ENCODE results near the gene ANTXRL. TPM values are rescaled to one million over a fixed set of nuclear protein-coding genes. Genes with fewer than 3 reads are reported as not detected.
"Not testable (repeated sequence)": the region's sequence is repeated elsewhere in the genome, so short reads cannot be mapped to it uniquely, and the experiment has no call there.

ANTXRL gene
- total and polyA plus RNA-seq, 10 donors: 0.03 to 1.1 (median 0.42) TPM; not detected in 3

GRCh38 chr10:46267132-46267985, 19.4 kb upstream of the ANTXRL start:
- Histone ChIP-seq H3K4me1 (peaks cover 0 to 66% (median 34%) of the 10 kb centered on the region in 6 donors), H3K27ac (peak overlapping the region in 4 of 8 donors; percentile 86 to 93 (median 90)), H3K36me3 (peaks cover 0 to 5% (median 0%) of the 10 kb centered on the region in 6 donors), H3K27me3 (replicated peaks in 1 of 7) (no peaks in the 10 kb centered on the region), H3K4me3 (peak overlapping the region in 3 of 8 donors; percentile 39 to 67 (median 43)), H3K9me3 (no peaks in the 10 kb centered on the region)
- DNase-seq: no peak
- 61 to 80% (median 71%) methylated on average over 10 of the region's 10 CpGs for WGBS, 5 donors
- no peak for TF ChIP-seq POLR2A (IDR thresholded peaks at IDR 0.05)
- TF ChIP-seq, protein P1, sequence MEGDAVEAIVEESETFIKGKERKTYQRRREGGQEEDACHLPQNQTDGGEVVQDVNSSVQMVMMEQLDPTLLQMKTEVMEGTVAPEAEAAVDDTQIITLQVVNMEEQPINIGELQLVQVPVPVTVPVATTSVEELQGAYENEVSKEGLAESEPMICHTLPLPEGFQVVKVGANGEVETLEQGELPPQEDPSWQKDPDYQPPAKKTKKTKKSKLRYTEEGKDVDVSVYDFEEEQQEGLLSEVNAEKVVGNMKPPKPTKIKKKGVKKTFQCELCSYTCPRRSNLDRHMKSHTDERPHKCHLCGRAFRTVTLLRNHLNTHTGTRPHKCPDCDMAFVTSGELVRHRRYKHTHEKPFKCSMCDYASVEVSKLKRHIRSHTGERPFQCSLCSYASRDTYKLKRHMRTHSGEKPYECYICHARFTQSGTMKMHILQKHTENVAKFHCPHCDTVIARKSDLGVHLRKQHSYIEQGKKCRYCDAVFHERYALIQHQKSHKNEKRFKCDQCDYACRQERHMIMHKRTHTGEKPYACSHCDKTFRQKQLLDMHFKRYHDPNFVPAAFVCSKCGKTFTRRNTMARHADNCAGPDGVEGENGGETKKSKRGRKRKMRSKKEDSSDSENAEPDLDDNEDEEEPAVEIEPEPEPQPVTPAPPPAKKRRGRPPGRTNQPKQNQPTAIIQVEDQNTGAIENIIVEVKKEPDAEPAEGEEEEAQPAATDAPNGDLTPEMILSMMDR (IDR thresholded peaks at IDR 0.05 in 8 of 11, conservative IDR thresholded peaks at IDR 0.05 in 3 of 11): no peak
- no peak for TF ChIP-seq POLR2AphosphoS5 (IDR thresholded peaks at IDR 0.05)
- intact Hi-C loops (cut with DNase I; ENCODE audit: low total_unique reads): no loop called here

GRCh38 chr10:46268076-46268881, 18.5 kb upstream of the ANTXRL start:
- Histone ChIP-seq H3K4me1 (peaks cover 0 to 76% (median 40%) of the 10 kb centered on the region in 6 donors), H3K27me3 (replicated peaks in 1 of 7) (no peaks in the 10 kb centered on the region), H3K27ac (peak overlapping the region in 6 of 8 donors; percentile 6 to 93 (median 88)), H3K4me3 (peak overlapping the region in 7 of 8 donors; percentile 5 to 67 (median 37)), H3K36me3 (peaks cover 0 to under 1% (median 0%) of the 10 kb centered on the region in 6 donors), H3K9me3 (no peaks in the 10 kb centered on the region)
- TF ChIP-seq POLR2AphosphoS5 (IDR thresholded peaks at IDR 0.05) (peak; percentile 29 to 78 (median 72)), POLR2A (IDR thresholded peaks at IDR 0.05) (peak in 1 of 3 donors; percentile 22)
- TF ChIP-seq, protein P1 (IDR thresholded peaks at IDR 0.05 in 8 of 11, conservative IDR thresholded peaks at IDR 0.05 in 3 of 11): no peak
- DNase-seq: peak; percentile 87
- intact Hi-C loops (cut with DNase I; ENCODE audit: low total_unique reads): no loop called here
- WGBS, 5 donors: 46 to 74% (median 59%) methylated on average over 9 to 10 of the region's 10 CpGs

DNA sequence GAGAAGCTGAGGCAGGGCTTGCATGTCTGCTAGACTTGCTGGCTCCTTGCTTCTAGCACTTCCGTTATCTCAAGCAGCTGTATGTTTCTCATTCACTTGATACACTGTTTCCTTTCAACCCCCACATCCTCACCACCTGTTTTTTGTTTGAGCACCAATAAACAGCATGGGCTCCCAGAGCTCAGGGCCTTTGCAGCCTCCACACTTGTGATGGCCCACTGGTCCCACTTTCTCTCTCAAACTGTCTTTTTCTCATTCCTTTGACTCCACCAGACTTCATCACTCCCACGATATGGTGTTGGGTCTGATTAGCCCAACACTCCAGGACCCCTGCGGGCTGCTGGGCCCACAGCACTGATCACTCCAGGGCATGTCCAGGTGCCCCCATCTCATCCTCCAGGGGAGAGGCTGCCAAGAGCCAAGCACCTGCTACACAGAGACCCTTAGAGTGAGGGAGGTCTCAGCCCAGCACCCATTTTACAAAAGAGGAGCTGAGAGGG, 17.2 kb upstream of the ANTXRL start:
- DNase-seq: peak; percentile 73
- Histone ChIP-seq H3K27ac (peak overlapping the region in 6 of 8 donors; percentile 70 to 93 (median 88)), H3K4me1 (peaks cover 0 to 77% (median 41%) of the 10 kb centered on the region in 6 donors), H3K4me3 (peak overlapping the region in 6 of 8 donors; percentile 5 to 67 (median 38))
- TF ChIP-seq POLR2AphosphoS5 (IDR thresholded peaks at IDR 0.05) (peak in 1 of 3 donors; percentile 74), POLR2A (IDR thresholded peaks at IDR 0.05) (peak in 1 of 3 donors; percentile 45)
- 47 to 63% (median 54%) methylated on average over 3 of the region's 3 CpGs for WGBS, 5 donors
- H3K9me3 ChIP-seq; intact Hi-C loops (cut with DNase I; ENCODE audit: low total_unique reads); H3K36me3 ChIP-seq; H3K27me3 ChIP-seq (replicated peaks in 1 of 7): not testable (repeated sequence)

GRCh38 chr10:46270086-46270811, 16.5 kb upstream of the ANTXRL start:
- intact Hi-C loops (cut with DNase I; ENCODE audit: low total_unique reads): no loop called here
- no peaks in the 10 kb centered on the region for H3K9me3 ChIP-seq
- TF ChIP-seq POLR2A (IDR thresholded peaks at IDR 0.05): no peak
- TF ChIP-seq, protein P1 (IDR thresholded peaks at IDR 0.05 in 8 of 11, conservative IDR thresholded peaks at IDR 0.05 in 3 of 11): no peak
- TF ChIP-seq POLR2AphosphoS5 (IDR thresholded peaks at IDR 0.05): no peak
- peak overlapping the region in 6 of 8 donors; percentile 70 to 93 (median 88) for H3K27ac ChIP-seq
- H3K27me3 ChIP-seq (replicated peaks in 1 of 7): no peaks in the 10 kb centered on the region
- H3K4me3 ChIP-seq: peak overlapping the region in 1 of 8 donors; percentile 67
- 72 to 77% (median 75%) methylated on average over 5 to 7 of the region's 7 CpGs for WGBS, 5 donors
- no peaks in the 10 kb centered on the region for H3K36me3 ChIP-seq
- peak; percentile 81 for DNase-seq
- H3K4me1 ChIP-seq: peaks cover 0 to 76% (median 41%) of the 10 kb centered on the region in 6 donors

- H3K9me3 ChIP-seq; H3K27me3 ChIP-seq (replicated peaks in 1 of 7); intact Hi-C loops (cut with DNase I; ENCODE audit: low total_unique reads); H3K4me3 ChIP-seq; H3K36me3 ChIP-seq; DNase-seq: not testable (repeated sequence)
- 87 to 94% (median 91%) methylated on average over 7 of the region's 7 CpGs for WGBS, 5 donors
- H3K27ac ChIP-seq: peak overlapping the region in 4 of 8 donors; percentile 86 to 93 (median 90)
- H3K4me1 ChIP-seq: peaks cover 0 to 69% (median 40%) of the 10 kb centered on the region in 6 donors
These were observed 15.8 kb upstream of the ANTXRL start for GRCh38 chr10:46270963-46271530.

All from spleen (tissue), 11 donors.